Gastrocnemius medialis (tissue), 4 donors: ENCODE measurements around the gene STX8. TPM values are rescaled to one million over a fixed set of nuclear protein-coding genes. Genes with fewer than 3 reads are reported as not detected.

ENCODE experiments used
- ATAC-seq, 2 donors: fragments of 150-250 bp; one replicate each; pipeline ENCODE4 v1.9.1; 2016
- DNase-seq, 2 donors: peaks; one replicate each; pipeline ENCODE4 v3.0.0-alpha.2; 2019
- H3K27ac ChIP-seq, 4 donors: fragments of 200-600 bp; sonication (generic); 1 replicate in 1 of 4; 2 replicates in 3 of 4; pipeline ENCODE4 v1.5.1; 2016 to 2018; ENCODE audit warnings: mild to moderate bottlenecking in 2 of 4, moderate library complexity in 1 of 4
- H3K27me3 ChIP-seq, 3 donors: fragments of 200-600 bp; sonication (generic) in 2 of 3; 1 replicate in 1 of 3; 2 replicates in 2 of 3; pipeline versions ENCODE4 v1.5.1 to v1.6.0; 2016 to 2019; ENCODE audit warnings: mild to moderate bottlenecking in 1 of 3, moderate library complexity in 1 of 3
- H3K36me3 ChIP-seq, 2 donors: fragments of 200-600 bp; sonication (generic) in 1 of 2; one replicate each; pipeline ENCODE4 v1.5.1; 2017 to 2018
- H3K4me1 ChIP-seq, 2 donors: fragments of 200-600 bp; sonication (generic) in 1 of 2; one replicate each; pipeline ENCODE4 v1.5.1; 2016 to 2017; ENCODE audit warnings: mild to moderate bottlenecking in 2 of 2
- H3K4me3 ChIP-seq, 4 donors: fragments of 200-600 bp; sonication (generic) in 3 of 4; 1 replicate in 1 of 4; 2 replicates in 3 of 4; pipeline ENCODE4 v1.5.1; 2016 to 2019; ENCODE audit warnings: mild to moderate bottlenecking in 2 of 4
- H3K9me3 ChIP-seq, 3 donors: fragments of 200-600 bp; sonication (generic) in 2 of 3; 1 replicate in 1 of 3; 2 replicates in 2 of 3; pipeline ENCODE4 v1.5.1; 2016 to 2019
- POLR2A ChIP-seq, 2 donors: fragments of 450-650 bp; IDR thresholded peaks; one replicate each; pipeline ENCODE4 v1.6.1; 2017; ENCODE audit warnings: antibody characterized with exemption in 2 of 2, mild to moderate bottlenecking in 2 of 2, moderate library complexity in 2 of 2
- in situ Hi-C, 4 donors: fragments of 200-750 bp; cut with MboI; loops; one replicate each; pipeline versions ENCODE4 v1.15.0 to v1.8.0; 2017; ENCODE audit warnings: low sequenced_read_pairs in 4 of 4
- intact Hi-C: fragments of 100-400 bp; cut with DNase I; formaldehyde crosslinking; loops from one replicate; pipeline ENCODE4 v1.15.1; 2023; ENCODE audit warnings: low total_unique reads
- total RNA-seq, 4 donors: library from RNA; depleted of rRNA; stranded (reverse); fragments of >200 nt; gene quantifications; one replicate each; pipeline versions ENCODE4 v1.1.0 to v1.2.3, GENCODE V29; 2016
- TF ChIP-seq, protein P1 (sequence below), 5 experiments: fragments of 450-650 bp in 3 of 5; fragments of 200-600 bp in 2 of 5; sonication (generic) in 2 of 5; IDR thresholded peaks in 4 of 5; conservative IDR thresholded peaks in 1 of 5; 1 replicate in 4 of 5; 2 replicates in 1 of 5; pipeline ENCODE4 v1.5.1; 2016 to 2019; ENCODE audit warnings: antibody characterized with exemption in 5 of 5, mild to moderate bottlenecking in 3 of 5, moderate library complexity in 3 of 5

STX8 gene
- total RNA-seq, 4 donors from 2014 or later, result 39.1 to 67.7 (median 58.2) TPM

DNA sequence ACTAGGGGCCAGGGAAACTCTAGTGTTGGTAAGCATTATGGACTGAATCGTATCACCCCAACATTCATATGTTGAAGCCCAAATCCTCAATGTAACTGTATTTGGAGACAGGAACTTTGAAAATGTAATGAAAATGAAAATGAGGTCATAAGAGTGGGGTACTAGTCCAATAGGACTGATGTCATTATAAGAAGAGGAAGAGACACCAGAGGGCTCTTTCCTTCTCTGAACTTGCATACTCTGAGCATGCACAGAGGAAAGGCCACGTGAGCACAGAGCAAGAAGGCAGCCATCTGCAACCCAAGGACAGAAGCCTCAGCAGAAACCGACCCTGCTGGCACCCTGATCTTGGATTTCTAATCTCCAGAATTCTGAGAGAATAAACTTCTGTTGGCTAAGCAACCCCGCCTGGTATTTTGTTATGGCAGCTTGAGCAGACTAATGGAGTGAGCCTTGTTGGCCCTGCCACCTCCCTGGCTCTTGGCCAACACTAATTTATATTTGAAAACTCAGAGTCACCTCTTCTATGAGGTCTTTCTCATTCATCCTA, 280.9 kb downstream of the STX8 start:
- Histone ChIP-seq H3K27ac (no peak overlapping the region), H3K27me3 (no peaks in the 10 kb centered on the region), H3K9me3 (no peaks in the 10 kb centered on the region), H3K4me1 (peaks cover 0 to 13% of the 10 kb centered on the region in 2 donors), H3K36me3 (no peaks in the 10 kb centered on the region), H3K4me3 (no peak overlapping the region)
- ATAC-seq (no peak), DNase-seq (no peak)
- TF ChIP-seq, protein P1, sequence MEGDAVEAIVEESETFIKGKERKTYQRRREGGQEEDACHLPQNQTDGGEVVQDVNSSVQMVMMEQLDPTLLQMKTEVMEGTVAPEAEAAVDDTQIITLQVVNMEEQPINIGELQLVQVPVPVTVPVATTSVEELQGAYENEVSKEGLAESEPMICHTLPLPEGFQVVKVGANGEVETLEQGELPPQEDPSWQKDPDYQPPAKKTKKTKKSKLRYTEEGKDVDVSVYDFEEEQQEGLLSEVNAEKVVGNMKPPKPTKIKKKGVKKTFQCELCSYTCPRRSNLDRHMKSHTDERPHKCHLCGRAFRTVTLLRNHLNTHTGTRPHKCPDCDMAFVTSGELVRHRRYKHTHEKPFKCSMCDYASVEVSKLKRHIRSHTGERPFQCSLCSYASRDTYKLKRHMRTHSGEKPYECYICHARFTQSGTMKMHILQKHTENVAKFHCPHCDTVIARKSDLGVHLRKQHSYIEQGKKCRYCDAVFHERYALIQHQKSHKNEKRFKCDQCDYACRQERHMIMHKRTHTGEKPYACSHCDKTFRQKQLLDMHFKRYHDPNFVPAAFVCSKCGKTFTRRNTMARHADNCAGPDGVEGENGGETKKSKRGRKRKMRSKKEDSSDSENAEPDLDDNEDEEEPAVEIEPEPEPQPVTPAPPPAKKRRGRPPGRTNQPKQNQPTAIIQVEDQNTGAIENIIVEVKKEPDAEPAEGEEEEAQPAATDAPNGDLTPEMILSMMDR (IDR thresholded peaks at IDR 0.05 in 4 of 5, conservative IDR thresholded peaks at IDR 0.05 in 1 of 5), result no peak
- no peak for TF ChIP-seq POLR2A (IDR thresholded peaks at IDR 0.05)
- intact Hi-C loops, result loop anchor here (10.0 kb wide), 3 partner anchors 180 to 300 kb away; no protein-coding TSS in a partner anchor
- in situ Hi-C loops, result loop anchor here in 1 of 4 donors (25.0 kb wide), 1 partner anchor 307 kb away; no protein-coding TSS in a partner anchor

DNA sequence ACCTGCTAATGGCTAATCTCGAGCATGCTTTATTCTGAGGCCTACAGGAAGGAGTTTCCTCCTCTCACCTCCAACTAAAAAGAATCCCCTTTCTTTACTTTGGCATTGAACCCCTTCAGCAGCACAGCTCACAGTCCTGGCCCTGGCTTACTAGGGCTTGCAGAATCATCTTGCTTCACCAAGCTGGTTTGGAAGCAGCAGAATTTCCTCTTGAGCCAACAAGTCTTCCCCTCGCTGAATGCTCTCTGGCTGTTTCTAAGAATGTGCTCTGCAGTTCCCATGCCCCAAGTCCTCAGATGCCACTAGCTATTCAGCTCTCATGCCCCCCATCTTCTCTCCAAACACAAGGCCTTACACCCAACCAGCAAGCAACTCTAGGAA, 283.1 kb downstream of the STX8 start:
- H3K4me1 ChIP-seq, result peaks cover 0 to 13% of the 10 kb centered on the region in 2 donors

DNA sequence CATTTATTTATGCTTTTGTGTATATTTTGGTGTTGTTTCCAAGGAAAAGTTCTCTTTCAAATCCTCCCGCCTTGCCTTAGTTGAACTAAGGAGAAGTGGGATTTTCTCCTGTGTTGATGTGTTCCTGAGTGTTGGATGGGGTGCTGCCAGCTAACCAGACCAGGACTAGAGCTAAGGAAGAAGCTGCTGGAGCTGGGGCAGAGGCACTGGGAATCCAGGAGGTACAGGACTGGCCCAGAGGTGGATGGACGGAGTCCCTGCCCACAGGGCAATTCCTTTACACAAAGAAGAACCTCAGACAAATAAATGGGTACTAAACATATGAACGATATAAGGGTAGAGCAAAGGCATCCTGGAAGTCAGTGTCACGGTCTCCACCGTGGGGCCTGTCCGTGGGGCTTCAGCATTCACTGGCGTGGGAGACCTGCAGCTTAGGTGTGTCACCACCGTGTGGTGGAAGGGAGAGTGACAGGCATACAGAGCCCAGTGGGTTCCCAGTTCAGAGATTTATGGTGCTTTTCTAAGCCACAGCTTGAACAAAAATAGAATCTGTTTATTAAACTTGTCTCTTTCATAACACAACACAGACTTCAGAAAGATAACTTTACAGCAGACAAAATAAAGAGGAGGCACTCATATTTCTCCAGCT, 283.6 kb downstream of the STX8 start:
- no peak for TF ChIP-seq POLR2A (IDR thresholded peaks at IDR 0.05)
- TF ChIP-seq, protein P1 (IDR thresholded peaks at IDR 0.05 in 4 of 5, conservative IDR thresholded peaks at IDR 0.05 in 1 of 5), result peak; percentile 41 to 77 (median 59)
- peak overlapping the region in 3 of 4 donors; percentile 11 to 62 (median 33) for H3K27ac ChIP-seq
- H3K4me1 ChIP-seq, result peaks cover 0 to 13% of the 10 kb centered on the region in 2 donors
- H3K36me3 ChIP-seq, result no peaks in the 10 kb centered on the region
- peak in 1 of 2 donors; percentile 28 for DNase-seq
- no peaks in the 10 kb centered on the region for H3K9me3 ChIP-seq
- peak; percentile 56 to 86 for ATAC-seq
- in situ Hi-C loops (loop anchor here in 1 of 4 donors (25.0 kb wide), 1 partner anchor 305 kb away; no protein-coding TSS in a partner anchor), intact Hi-C loops (loop anchor here (2.0 to 10.0 kb wide), 4 partner anchors 49 to 297 kb away; no protein-coding TSS in a partner anchor)
- no peaks in the 10 kb centered on the region for H3K27me3 ChIP-seq
- H3K4me3 ChIP-seq, result no peak overlapping the region

More for the DNA sequence above, 283.1 kb downstream of the STX8 start:
- Histone ChIP-seq H3K36me3 (no peaks in the 10 kb centered on the region), H3K9me3 (no peaks in the 10 kb centered on the region), H3K27me3 (no peaks in the 10 kb centered on the region), H3K27ac (peak overlapping the region in 3 of 4 donors; percentile 11 to 62 (median 33)), H3K4me3 (no peak overlapping the region)
- no peak for DNase-seq
- ATAC-seq, result peak; percentile 16 to 54
- TF ChIP-seq, protein P1 (IDR thresholded peaks at IDR 0.05 in 4 of 5, conservative IDR thresholded peaks at IDR 0.05 in 1 of 5), result no peak
- TF ChIP-seq POLR2A (IDR thresholded peaks at IDR 0.05), result no peak
- in situ Hi-C loops (loop anchor here in 1 of 4 donors (25.0 kb wide), 1 partner anchor 305 kb away; no protein-coding TSS in a partner anchor), intact Hi-C loops (loop anchor here (2.0 to 10.0 kb wide), 4 partner anchors 50 to 298 kb away; no protein-coding TSS in a partner anchor)

GRCh38 chr17:9290226-9290613, 285.4 kb downstream of the STX8 start:
- ATAC-seq, result no peak
- in situ Hi-C loops, result loop anchor here in 1 of 4 donors (25.0 kb wide), 1 partner anchor 303 kb away; no protein-coding TSS in a partner anchor
- H3K4me1 ChIP-seq, result peaks cover 0 to 13% of the 10 kb centered on the region in 2 donors

More at GRCh38 chr17:9290226-9290613, 285.4 kb downstream of the STX8 start:
- TF ChIP-seq, protein P1 (IDR thresholded peaks at IDR 0.05 in 4 of 5, conservative IDR thresholded peaks at IDR 0.05 in 1 of 5), result no peak
- TF ChIP-seq POLR2A (IDR thresholded peaks at IDR 0.05), result no peak
- Histone ChIP-seq H3K36me3 (no peaks in the 10 kb centered on the region), H3K27ac (no peak overlapping the region), H3K4me3 (no peak overlapping the region), H3K27me3 (no peaks in the 10 kb centered on the region), H3K9me3 (no peaks in the 10 kb centered on the region)
- DNase-seq, result no peak
- intact Hi-C loops, result loop anchor here (10.0 kb wide), 3 partner anchors 175 to 295 kb away; no protein-coding TSS in a partner anchor
